ENCODE results near the gene FBL.

The FBL gene

DNA sequence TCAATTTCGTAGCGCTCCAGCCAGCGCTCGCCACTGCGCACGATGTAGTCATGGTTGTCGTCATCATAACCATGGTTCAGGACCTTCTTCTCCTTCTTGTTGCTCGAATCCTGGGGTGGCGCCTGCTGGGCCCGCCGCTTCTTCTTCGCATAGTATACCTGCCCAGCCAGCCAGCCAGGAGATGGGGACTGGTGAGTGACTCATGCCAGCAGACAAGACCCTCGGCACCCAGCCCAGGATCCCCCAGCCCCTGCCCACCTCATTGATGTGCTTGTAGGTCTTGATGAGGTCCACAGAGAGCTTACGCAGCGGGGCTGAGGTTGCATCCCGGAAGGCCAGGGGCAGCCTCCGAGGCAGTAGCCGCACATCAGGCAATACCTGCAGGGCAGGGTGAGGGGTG lies 15.8 kb downstream of the FBL start:
- no peaks in the 10 kb centered on the region for H3K27me3 ChIP-seq
- DNase-seq: no peak
- no peak overlapping the region for H3K4me3 ChIP-seq
- H3K4me1 ChIP-seq: peaks cover 0 to 21% (median 18%) of the 10 kb centered on the region in 4 donors
- H3K36me3 ChIP-seq: peaks cover 36 to 73% (median 56%) of the 10 kb centered on the region in 3 donors
- no peaks in the 10 kb centered on the region for H3K9me3 ChIP-seq
- H3K27ac ChIP-seq: no peak overlapping the region
- intact Hi-C loops (cut with DNase I; ENCODE audit: low total_unique reads): no loop called here
- TF ChIP-seq, protein P1, sequence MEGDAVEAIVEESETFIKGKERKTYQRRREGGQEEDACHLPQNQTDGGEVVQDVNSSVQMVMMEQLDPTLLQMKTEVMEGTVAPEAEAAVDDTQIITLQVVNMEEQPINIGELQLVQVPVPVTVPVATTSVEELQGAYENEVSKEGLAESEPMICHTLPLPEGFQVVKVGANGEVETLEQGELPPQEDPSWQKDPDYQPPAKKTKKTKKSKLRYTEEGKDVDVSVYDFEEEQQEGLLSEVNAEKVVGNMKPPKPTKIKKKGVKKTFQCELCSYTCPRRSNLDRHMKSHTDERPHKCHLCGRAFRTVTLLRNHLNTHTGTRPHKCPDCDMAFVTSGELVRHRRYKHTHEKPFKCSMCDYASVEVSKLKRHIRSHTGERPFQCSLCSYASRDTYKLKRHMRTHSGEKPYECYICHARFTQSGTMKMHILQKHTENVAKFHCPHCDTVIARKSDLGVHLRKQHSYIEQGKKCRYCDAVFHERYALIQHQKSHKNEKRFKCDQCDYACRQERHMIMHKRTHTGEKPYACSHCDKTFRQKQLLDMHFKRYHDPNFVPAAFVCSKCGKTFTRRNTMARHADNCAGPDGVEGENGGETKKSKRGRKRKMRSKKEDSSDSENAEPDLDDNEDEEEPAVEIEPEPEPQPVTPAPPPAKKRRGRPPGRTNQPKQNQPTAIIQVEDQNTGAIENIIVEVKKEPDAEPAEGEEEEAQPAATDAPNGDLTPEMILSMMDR (IDR thresholded peaks at IDR 0.05): no peak

DNA sequence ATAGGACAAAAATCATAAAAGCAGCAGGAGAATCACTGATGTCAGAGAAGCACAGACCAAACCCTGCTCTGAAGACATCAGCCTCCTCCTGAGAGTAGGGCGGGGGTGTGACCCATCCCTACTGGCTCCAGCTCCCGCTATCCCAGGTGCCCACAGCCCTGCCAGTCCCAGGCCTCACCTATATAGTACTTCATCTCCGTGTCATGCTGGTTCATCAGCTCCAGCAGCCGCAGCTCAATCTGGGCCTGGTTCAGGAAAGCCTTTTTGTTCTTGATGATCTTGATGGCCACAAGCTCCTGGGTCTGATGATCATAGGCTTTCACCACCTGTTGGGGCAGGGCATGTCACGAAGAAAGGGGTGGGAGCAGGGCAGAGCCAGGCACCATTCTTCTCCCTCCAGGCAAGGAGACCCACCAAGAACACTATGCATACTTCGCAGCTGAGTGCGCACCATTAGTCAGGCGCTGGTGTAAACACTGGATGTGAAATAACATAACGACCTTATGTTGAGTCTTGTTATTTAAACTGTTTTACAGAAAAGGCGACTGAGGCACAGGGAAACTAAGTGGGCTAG lies 16.4 kb downstream of the FBL start:
- H3K9me3 ChIP-seq: no peaks in the 10 kb centered on the region
- no peak overlapping the region for H3K27ac ChIP-seq
- intact Hi-C loops (cut with DNase I; ENCODE audit: low total_unique reads): no loop called here
- DNase-seq: no peak
- peaks cover 34 to 71% (median 52%) of the 10 kb centered on the region in 3 donors for H3K36me3 ChIP-seq
- no peaks in the 10 kb centered on the region for H3K27me3 ChIP-seq
- TF ChIP-seq, protein P1 (IDR thresholded peaks at IDR 0.05): no peak
- H3K4me1 ChIP-seq: peaks cover 0 to 26% (median 21%) of the 10 kb centered on the region in 4 donors
- H3K4me3 ChIP-seq: no peak overlapping the region

DNA sequence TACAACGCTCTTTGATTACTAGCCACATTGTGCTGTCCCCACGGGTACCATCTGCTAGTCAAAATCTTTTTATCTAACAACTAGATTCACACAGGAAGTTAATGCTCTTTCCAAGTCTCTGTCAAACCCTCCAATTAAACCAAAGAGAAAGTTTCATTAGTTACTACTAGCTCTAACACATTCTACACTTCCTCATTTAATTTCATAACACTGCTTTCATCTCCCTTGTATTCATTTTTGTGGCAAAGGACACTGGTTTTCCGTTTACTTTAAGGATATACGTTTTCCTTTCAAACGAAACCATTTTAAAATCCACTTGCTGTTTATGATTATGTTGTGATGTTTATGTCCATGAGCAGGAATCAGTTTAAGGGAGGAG lies 17.5 kb downstream of the FBL start:
- Histone ChIP-seq H3K9me3 (no peaks in the 10 kb centered on the region), H3K4me3 (no peak overlapping the region), H3K27ac (no peak overlapping the region), H3K36me3 (peaks cover 34 to 71% (median 51%) of the 10 kb centered on the region in 3 donors), H3K4me1 (peaks cover 0 to 28% (median 24%) of the 10 kb centered on the region in 4 donors), H3K27me3 (no peaks in the 10 kb centered on the region)
- no peak for DNase-seq
- intact Hi-C loops (cut with DNase I; ENCODE audit: low total_unique reads): no loop called here
- TF ChIP-seq, protein P1 (IDR thresholded peaks at IDR 0.05): no peak

DNA sequence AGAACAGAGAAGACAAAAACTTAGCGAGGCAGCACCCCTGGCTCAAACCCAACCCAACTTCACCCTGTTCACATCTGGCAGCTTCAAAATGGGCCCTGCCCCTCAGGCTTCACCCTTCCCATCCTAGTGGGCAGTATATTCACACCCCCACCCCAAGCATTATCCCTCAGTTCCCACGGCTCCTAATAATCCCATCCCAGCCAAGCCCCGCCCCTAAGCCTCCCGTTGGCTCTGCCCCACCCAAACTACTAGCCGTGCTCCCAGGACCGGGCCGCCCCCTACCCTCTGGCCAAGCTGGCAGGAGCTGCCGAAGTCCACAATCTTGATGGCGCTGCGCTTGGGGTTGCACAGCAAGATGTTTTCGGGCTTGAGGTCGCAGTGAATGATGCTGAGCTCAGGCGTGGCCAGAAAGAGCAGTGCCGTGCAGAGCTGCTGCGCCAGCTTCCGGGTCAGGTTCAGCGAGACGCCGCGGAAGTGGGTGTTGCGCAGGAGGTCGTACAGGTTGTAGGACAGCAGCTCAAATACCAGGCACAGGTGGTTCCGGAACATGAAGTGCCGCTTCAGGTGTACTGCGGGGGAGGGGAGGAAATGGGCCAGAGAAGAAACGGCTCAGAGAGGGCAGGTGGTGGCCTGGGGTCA lies 18.0 kb downstream of the FBL start:
- Histone ChIP-seq H3K4me3 (no peak overlapping the region), H3K36me3 (peaks cover 34 to 71% (median 51%) of the 10 kb centered on the region in 3 donors), H3K27me3 (no peaks in the 10 kb centered on the region), H3K9me3 (no peaks in the 10 kb centered on the region), H3K4me1 (peaks cover 0 to 31% (median 27%) of the 10 kb centered on the region in 4 donors), H3K27ac (no peak overlapping the region)
- TF ChIP-seq, protein P1 (IDR thresholded peaks at IDR 0.05): no peak
- peak in 1 of 2 donors; percentile 58 for DNase-seq
- intact Hi-C loops (cut with DNase I; ENCODE audit: low total_unique reads): no loop called here

DNA sequence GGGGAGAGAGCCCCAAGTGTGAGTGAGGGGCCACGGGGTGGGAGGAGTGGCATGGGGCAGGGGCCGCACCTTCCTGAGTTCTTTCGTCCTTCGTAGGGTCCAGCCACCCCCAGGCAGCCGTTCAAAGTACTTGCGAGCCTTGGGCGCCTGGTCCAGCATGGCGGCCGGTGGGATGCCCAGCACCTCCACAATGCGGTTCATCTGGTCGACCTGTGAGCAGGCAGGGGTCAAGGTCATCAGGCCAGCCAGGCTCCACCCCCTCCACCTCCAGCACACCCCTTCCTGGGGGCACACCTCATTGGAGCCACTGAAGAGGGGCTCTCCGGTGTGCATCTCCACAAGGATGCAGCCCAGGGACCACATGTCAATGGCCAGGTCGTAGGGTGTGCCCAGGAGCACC lies 19.0 kb downstream of the FBL start:
- Histone ChIP-seq H3K36me3 (peaks cover 34 to 71% (median 51%) of the 10 kb centered on the region in 3 donors), H3K27ac (no peak overlapping the region), H3K4me3 (no peak overlapping the region), H3K27me3 (no peaks in the 10 kb centered on the region), H3K9me3 (no peaks in the 10 kb centered on the region), H3K4me1 (peaks cover 0 to 22% (median 18%) of the 10 kb centered on the region in 4 donors)
- TF ChIP-seq, protein P1 (IDR thresholded peaks at IDR 0.05): no peak
- no peak for DNase-seq
- intact Hi-C loops (cut with DNase I; ENCODE audit: low total_unique reads): no loop called here

Data from tibial artery (tissue), 4 donors.